SHP77 treated with DMSO at 0.1 percent for 48 hours (cell line): ENCODE data around the gene TOM1L2.

Source experiments
- DNase-seq: peaks from one replicate; lab custom pipeline; 2025; lab: John Stamatoyannopoulos, UW

Gene TOM1L2

GRCh38 chr17:17876959-17877528 lies 95.2 kb downstream of the TOM1L2 start:
- no peak for DNase-seq

- DNase-seq: no peak
These were observed 97.7 kb downstream of the TOM1L2 start for GRCh38 chr17:17874478-17874877.

DNA sequence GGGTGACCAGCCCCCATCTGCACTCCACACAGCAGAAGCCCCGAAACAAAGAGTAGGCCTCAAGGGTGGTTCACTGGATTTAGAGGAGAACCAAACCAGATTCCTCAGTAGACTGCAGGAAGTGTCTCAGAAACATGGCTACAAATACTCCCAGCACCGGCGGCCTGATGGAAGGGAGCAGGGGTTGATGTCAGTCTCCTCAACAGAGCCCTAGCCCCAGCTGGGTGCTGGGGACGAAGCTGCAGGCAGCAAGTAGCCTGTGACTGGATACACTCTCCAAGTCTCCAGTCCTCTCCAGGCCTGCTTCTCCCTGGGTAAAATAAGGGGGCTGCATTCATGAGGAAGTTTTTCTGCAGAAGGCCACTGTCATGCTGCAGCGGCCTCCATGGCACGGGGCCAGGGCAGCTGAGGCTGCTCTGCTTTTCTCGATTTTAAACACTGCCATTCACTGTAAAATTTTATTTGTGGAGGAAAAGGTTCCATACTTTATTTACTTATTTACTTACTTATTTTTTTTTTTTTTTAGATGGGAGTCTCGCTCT lies 98.7 kb downstream of the TOM1L2 start:
- no peak for DNase-seq

- no peak for DNase-seq
These were observed 99.5 kb downstream of the TOM1L2 start for GRCh38 chr17:17872547-17873345.

DNA sequence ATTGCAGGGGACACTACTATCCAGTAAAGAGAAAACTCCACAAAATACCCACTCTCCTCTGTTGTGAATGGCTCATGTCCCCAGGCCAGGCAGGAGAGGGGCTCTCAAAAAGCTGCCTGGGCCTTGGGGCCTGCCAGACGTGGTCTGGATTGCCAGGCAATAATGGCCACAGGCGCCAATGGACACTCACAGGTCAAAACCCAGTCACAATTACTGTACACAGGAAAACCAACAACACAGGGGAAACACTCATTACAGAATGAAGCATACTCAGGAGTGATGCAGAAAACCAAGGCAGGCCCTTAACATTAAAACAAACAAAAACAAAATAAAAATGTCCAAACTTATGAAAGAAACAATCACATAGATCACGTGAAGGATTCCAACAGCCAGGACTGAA lies 100.3 kb downstream of the TOM1L2 start:
- no peak for DNase-seq

GRCh38 chr17:17870247-17870646 lies 102.0 kb downstream of the TOM1L2 start:
- DNase-seq: no peak

DNA sequence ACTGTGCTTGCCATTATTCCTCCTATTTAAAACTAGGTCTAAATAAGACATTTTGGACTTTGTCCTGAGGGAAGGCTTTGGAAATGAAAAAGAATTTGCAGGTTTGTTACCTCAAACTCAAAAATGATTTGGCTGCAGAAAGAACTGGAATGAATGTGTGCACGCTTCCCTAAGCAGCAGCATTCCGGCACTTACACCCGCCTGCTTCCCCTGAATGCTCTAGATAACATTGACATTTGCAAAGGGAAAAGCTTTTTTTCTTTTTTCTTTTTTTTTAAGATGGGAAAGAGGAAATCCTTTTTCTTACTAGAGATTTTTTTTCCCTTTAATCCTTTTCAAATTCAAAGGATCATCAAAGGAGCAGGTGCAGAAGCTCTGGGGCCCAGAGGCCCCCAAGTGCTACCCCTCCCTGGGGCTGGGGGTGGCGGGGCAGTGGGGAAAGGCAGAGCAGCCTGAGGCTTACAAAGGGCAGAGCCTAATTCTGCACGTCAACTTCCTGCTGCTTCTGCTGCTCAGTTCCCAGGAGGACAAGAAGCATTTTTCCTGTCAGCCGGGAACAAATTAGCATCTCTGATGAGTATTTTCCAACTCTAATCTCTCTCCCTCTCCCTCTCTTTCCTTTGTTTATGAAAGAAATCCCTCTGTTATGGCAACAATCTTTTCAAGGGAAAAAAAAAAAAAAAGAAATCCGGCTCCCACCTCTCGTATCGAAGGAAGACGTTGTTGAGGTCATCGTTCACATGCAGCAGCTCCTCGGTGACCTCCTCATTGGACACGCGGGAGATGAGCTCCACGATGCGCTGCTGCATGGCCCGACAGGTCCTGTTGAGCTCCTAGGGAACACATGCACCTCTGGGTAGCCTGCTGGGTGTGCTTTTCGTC lies 103.3 kb downstream of the TOM1L2 start:
- no peak for DNase-seq

DNA sequence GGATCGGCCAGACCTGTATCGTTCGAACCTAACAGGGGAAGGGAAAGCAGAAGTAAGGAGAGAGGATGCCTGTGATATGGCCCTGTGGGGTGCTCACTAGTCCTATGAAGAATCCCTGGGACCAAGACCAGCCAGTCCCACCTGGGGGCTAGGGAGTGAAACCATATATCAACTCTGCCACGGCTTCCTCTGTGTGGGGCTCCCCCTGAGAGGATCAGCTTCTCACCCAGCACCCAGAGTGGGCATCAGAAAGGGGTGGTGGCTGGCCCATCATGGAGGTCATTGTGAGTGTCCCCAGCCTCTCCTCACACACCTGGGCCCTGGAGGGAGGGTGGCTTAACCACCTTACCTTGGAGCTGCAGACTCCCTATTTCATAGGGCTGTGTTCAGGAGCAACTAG lies 105.3 kb downstream of the TOM1L2 start:
- DNase-seq: no peak

- no peak for DNase-seq
These were observed 105.8 kb downstream of the TOM1L2 start for GRCh38 chr17:17866425-17866824.

DNA sequence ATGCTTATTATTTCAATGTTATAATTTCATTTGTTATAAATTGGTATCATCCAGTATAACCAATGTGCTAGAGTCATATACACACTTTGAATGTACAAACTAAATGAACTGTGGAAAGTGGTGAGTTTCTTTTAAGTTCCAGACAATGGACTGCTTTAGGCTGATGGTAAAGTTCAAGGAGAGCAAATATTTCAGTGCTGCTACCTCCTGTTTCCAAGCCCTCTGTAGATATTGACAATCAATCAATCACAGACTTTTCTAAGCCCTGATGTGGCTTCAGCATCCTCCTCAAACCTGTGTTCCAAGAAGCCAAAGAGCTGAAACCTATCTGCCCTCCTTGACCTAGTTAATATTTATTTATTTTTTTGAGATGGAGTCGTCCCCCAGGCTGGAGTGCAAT lies 107.2 kb downstream of the TOM1L2 start:
- no peak for DNase-seq

DNA sequence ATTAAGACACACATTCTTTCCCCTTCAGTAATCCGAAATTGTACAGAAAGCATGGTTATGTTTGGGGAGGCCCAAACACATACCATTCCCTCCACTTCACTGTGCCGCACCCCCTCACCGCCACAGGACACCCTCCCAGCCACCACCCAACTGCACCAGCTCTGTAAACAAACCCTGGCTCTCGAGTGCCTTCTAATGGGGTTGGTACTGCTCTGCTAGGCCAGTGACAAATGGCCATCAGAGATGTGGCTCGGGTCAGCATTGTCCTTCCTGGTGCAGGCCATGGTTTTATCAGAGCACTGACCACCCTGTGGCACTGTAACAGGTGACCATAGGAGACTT lies 111.5 kb downstream of the TOM1L2 start:
- peak; percentile 19 for DNase-seq

GRCh38 chr17:17859909-17860765 lies 112.1 kb downstream of the TOM1L2 start:
- peak; percentile 49 for DNase-seq

GRCh38 chr17:17857496-17857895 lies 114.7 kb downstream of the TOM1L2 start:
- DNase-seq: no peak

- no peak for DNase-seq
These were observed 115.8 kb downstream of the TOM1L2 start for GRCh38 chr17:17856386-17856785.

DNA sequence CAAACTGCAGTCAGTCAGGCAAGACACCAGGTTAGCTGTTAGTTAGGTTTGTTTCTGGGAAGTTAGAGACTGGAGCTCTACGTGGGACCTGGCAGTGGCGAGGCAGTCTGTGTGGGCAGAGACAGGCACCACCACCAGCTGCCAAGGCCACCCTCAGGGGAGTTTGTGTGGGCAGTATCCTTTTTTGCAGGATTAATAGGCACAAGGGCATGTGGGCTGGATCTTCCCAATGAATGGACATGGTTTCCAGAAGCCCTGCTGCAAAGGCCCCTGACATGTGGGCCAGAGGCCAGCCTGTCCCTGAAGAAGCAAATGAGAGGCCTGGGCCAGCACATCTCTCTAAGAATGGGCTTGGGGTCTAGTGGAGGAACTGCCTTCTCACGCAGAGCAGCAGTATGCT lies 116.2 kb downstream of the TOM1L2 start:
- DNase-seq: no peak

DNA sequence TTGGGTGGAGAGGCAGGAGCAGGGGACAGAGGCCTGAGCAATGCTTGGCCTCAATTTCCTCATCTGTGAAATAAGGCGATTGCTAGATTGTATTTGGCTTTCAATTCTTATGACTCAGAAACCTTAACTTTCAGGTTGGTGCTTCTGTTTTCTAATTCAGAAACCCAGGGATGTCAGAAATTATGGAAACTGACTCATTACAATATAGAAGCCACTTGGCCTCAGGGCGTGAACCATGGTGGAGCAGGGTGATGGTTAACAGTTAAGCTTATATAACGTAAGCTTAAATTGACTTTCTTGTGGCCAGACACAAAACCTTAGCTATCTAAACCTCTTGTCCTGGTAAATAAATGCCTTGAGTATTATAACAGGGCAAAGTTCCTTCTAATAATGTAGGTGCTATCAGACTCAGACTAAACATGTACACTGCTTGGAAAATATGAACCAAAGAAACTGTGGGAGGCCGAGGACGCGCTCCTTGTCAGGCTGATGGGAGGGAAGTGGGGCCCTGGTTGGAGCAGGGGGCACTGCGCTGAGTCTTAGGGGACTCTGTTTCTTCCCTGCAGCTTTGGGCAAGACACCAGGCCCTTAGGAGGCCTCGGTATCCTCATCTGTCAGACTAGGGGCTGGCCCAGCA lies 118.3 kb downstream of the TOM1L2 start:
- DNase-seq: no peak

DNA sequence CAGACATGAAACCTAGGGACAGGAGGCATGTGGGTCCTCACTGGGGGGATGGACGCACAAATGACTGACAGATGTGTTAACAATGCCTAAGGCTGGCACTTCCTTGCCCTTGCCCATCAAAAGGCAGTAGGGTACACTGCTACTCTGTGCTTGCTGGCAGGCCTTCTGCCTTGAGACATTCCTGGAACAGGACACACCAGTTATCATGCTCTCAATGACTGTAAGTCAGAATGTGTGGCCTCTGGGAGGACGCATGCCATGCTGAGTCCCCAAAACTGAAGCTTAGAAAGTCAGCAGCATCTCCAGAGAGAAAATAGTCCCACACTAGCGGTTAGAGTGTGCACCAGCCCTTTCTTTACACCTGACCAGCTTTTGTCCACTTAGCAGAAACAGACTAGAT lies 119.3 kb downstream of the TOM1L2 start:
- DNase-seq: no peak

DNA sequence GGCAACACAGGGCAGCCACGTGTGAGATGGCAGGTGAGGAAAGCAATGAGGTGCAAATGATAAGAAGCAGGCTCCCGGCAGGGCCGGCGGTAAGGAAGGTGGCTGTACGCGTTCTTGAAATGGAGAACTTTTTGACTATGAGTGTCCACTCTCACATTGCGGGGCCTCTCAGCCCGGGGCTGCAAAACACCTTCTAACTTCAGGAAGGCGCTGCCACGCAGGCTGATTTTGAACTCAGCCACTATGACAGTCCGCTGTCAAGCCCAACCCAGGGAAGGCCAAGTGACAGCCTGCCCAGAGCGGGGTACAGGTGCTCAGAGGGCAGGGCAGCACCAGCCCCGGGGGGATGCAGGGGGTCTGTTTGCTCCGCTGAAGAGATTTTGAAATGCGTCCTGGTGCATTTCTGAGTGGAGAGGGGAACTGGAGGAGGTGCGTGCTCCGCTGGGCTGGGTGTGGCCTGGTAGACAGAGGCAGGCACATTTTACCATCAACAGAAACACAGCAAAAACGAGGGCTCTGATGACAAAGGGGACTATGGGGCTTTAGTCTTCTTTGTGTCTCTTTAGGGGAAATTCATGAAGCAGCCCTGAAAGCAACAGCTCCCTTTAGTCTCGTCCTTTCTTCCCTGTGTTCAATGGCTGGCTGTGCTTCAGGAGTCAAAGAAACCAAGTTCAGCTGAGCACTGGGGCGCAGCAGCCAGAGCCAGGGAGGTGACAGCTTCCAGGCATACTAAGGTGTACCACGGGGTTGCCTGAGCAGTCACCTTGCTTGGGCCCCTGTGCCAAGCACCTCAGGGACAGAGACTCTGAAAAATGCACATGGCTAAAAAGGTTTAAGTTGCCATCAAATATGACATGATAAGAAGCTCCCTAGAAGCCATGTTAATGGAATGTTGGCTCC lies 120.8 kb downstream of the TOM1L2 start:
- no peak for DNase-seq

DNA sequence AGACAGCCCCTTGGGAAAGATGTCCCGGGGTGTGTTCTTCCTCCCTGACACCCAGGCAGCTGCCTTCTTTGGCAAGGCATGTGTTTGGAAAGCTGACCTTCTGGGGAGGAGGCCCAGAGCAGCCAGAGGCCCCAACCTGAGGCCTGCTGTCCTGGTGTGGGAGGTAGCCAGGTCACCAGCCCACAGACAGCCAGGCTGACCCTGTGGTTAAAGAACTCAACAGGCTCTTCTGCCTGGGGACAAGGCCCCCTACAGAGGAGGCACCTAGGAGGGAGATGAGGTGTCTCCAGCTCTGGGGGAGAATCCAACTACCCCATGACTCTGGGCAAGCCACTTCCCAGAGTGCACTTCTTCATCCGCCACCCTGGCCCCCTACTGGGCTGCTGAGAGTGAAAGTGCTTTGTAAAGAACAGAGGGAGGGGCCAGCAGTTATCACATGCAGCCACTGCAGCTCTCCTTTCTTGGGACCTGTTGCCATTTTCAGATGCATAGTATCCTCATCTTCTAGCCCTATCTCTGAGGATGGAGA lies 122.3 kb downstream of the TOM1L2 start:
- DNase-seq: peak; percentile 28
